SHP77 treated with DMSO at 0.1 percent for 48 hours (cell line): ENCODE data around the gene ABCD3.
"Not testable (repeated sequence)": the region's sequence is repeated elsewhere in the genome, so short reads cannot be mapped to it uniquely, and the experiment has no call there.

Source experiments
- DNase-seq: peaks from one replicate; lab custom pipeline; 2025; lab: John Stamatoyannopoulos, UW

The ABCD3 gene

DNA sequence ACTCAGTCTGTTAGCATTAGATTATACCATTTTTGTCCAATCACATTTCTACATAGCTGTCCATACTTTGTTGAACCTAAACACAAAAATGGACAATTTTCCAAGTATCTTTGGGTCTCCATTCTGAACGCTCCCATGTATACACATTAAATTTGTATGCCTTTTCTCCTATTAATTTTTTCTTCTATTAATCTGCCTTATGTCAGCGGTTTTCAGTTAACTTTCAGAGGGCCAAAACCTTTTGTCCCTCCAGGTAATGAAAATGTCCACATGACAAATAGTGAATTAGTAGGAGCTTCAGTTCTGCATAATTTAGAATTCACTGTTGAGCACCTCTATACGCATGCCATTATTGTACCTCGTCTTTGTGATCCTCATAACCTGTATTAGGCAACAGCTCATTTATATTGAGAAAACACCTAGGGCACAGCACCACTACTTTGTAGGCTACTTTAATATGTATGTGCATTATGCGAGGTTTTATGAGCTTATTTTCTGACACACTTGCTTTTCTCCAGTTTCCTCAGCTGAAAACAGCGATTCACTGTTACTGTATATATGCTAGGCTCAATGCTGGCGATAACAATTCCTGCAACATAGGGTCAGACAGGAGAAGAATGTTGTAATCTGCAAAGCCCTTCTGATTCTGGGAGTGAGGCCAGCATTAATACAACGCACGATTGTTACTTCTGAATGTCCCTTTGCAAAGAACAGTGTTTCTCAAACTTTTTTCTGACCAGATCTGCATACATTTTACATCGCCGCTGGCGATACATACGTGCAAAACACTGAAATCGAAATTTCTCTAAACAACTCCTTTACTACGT lies 1.1 kb upstream of the ABCD3 start:
- peak; percentile 18 for DNase-seq

DNA sequence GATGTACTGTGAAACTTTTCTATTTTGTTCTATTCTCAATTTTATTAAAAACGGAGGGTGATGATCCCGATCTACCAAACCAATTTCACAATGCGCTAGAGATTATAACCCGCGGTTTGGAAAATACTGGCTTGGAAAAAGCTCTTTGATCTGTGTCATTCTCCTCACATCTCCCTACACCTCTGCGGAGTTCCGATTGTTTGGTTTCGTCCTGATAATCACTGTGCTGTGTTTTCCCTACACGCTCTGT lies 536 bp upstream of the ABCD3 start:
- no peak for DNase-seq

DNA sequence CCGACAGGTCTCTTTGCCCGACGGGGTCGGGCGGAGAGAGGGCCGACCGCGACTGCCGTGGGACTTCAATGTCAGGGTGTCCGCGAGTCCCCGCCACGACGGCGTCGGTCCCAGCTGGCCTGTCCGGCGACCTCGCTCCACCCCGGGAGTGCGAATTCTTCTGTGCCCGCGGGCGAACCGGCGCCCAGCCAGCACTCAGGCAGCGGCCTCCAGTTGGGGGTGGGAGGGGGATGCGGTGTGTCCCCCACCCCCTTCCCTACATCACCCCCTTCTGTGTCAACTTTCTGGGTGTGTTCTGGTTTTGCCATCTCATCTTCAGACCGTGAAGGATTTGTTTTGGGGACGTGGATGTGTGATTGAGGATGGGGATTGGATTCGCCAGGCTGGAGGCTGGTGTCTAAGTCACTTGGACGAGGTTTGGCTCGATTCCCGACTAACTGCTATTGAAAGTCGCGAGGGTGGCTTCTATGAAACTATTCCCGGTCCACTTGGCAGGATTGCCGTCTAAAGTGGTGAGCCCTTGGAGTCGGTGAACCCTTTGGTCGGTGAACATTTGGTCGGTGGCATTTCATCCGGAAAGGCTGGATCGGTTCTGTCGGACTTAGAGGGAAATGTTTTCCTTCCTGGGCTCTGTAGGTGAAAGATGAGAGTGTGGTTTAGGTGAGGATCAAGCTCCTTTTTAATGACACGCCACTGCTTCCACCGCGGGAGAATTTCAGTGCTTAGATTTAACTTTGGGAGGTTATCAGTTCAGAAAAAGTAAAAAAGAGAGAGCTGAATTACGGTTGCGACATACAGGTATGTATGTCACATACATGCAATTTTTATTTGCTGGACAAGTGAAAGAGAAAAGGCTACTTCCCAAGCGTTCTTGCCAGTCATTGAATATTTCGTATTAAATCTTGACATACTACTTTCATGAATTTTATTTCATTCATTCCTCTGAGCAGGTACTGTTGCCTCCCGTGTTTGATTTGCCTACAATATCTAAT lies 771 bp downstream of the ABCD3 start:
- DNase-seq: no peak

DNA sequence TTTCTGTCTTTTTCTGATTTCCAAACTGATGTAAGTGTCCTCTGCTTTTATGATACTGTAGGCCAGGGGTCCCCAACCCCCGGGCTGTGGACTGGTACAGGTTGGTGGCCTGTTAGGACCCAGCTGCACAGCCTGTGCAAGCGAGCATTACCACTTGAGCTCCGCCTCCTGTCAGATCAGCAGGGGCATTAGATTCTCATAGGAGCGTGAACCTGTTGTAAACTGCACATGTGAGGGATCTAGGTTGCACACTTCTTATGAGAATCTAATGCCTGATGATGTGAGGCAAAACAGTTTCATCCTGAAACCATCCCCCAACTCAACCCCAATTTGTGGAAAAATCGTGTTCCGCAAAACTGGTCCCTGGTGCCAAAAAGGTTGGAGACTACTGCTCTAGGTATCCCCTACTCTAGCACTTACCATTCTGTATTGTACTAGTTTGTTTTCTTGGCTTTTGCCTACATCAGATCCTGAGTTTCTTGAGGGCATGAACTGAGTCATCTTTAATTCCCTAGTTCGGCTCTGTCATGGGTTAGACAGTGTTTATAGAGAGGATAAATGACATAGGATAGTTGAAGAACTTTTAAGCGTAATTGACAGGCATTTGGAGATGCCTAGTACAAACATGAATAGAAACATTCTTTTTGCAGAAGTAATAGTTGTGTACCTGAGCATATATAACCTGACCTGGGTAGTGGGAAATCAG lies 4.1 kb downstream of the ABCD3 start:
- no peak for DNase-seq

DNA sequence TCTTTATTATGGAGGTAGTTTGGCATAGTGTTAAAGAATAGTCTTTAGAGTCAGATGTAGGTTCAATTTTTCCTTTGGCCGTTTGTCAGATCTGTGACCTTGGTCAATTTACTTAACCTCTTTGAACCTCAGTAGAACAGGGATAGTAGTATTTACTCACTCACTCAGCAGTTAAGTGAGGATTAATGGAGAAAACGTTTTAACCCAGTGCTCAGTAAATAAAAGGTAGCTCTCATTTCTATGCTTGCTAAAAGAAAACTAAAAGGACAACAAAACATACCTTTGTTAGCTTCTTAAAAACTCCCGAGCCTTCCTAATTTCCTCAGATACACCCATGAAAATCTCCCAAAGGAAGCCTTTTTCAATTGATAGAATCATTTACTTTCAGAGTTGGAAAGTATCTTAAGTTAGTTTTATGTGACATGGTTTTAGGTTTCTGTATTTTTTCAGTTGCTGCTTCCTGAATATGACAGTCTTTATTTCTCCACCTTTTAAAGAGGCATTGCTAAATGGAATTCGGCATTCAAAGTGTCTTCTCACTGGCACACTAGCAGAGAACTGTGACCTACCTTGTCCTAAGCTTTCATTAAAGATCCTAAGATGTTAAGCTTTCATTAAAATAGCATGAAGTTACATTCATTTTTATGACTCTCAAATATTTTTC lies 7.8 kb downstream of the ABCD3 start:
- no peak for DNase-seq

DNA sequence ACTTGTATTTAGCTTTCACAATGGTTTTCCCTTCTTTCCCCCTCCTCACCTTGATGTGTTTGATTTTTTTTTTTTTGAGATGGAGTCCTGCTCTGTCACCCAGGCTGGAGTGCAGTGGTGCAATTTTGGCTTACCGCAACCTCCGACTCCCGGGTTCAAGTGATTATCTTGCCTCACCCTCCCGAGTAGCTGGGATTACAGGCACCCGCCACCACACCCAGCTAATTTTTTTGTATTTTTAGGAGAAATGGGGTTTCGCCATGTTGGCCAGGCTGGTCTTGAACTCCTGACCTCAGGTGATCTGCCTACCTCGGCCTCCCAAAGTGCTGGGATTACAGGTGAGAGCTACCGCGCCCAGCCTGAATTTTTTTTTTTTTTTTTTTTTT lies 8.3 kb downstream of the ABCD3 start:
- DNase-seq: not testable (repeated sequence)

DNA sequence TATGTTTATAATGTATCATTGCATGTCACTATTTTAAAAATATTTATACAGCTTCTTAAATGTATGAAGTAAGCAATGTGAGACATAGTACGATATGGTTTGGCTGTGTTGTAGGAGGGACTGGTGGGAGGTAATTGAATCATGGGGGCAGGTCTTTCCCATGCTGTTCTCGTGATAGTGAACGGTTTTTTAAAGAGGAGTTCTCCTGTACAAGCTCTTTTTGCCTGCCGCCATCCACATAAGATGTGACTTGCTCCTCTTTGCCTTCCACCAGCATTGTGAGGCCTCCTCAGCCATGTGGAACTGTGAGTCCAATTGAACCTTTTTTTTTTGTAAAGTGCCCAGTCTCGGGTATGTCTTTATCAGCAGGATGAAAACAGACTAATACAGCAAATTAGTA lies 10.3 kb downstream of the ABCD3 start:
- DNase-seq: no peak

DNA sequence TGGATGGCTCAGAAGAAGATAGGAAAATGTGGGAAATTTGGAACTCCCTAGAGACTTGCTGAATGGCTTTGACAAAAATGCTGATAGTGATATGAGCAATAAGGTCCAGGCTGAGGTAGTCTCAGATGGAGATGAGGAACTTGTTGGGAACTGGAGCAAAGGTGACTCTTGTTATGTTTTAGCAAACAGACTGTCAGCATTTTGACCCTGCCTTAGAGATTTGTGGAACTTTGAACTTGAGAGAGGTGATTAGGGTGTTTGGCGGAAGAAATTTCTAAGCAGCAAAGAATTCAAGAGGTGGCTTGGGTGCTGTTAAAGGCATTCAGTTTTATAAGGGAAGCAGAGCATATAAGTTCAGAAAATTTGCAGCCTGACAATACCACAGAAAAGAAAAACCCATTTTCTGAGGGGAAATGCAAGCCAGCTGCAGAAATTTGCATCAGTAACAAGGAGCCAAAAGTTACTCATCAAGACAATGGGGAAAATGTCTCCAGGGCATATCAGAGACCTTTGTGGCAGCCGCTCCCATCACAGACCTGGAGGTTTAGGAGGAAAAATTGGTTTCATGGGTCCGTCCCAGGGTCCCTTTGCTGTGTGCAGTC lies 10.8 kb downstream of the ABCD3 start:
- not testable (repeated sequence) for DNase-seq

DNA sequence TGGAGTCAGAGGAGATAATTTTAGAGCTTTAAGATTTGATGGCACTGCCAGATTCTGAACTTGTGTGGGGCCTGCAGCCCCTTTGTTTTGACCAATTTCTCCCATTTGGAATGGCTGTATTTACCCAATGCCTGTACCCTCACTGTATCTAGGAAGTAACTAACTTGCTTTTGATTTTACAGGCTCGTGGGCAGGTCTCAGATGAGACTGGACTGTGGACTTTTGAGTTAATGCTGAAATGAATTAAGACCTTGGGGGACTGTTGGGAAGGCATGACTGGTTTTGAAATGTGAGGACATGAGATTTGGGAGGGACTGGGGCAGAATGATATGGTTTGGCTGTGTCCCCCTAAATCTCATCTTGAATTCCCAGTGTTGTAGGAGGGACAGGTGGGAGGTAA lies 11.9 kb downstream of the ABCD3 start:
- not testable (repeated sequence) for DNase-seq

DNA sequence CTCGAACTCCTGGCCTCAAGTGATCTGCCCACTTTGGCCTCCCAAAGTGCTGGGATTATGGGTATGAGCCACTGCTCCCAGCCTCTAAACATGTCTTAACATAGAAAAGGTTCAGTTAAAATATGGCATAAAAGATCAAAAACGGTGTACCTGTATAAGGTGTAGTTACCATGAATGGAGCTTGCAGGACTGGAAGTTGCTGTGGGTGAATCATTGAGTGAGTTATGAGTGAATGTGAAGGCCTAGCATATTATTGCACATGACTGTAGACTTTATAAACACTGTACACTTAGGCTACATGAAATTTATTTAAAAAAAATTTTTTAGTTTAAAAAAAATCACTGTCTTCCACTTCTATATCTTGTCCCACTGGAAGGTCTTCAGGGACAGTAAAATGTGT lies 15.7 kb downstream of the ABCD3 start:
- no peak for DNase-seq

DNA sequence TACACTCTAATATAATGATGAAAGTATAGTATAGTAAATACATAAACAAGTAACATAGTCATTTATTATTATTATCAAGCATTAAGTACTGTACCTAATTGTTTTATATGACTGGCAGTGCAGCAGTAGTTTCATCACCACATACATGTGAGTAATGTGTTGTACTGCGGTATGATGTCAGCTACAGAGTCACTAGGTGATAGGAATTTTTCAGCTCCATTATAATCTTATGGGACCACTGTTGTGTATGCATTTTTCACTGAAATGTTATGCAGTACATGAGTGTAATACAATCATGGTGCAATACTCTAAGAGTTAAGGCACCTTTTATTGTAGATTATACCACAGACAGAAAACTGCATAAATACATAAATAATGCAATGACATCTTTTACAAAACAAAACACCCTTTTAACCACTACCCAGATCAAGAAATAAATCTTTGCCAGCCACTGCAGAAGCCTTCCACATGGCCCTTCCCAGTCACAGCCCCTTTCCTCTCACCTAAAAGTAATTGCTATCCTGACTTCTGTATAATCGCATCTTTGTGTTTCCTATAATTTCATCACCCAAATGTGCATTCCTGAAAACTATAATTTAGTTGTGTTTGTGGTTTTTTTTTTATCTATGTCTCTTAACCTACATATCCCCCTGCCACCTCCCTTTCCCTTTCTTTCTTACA lies 16.3 kb downstream of the ABCD3 start:
- DNase-seq: no peak

DNA sequence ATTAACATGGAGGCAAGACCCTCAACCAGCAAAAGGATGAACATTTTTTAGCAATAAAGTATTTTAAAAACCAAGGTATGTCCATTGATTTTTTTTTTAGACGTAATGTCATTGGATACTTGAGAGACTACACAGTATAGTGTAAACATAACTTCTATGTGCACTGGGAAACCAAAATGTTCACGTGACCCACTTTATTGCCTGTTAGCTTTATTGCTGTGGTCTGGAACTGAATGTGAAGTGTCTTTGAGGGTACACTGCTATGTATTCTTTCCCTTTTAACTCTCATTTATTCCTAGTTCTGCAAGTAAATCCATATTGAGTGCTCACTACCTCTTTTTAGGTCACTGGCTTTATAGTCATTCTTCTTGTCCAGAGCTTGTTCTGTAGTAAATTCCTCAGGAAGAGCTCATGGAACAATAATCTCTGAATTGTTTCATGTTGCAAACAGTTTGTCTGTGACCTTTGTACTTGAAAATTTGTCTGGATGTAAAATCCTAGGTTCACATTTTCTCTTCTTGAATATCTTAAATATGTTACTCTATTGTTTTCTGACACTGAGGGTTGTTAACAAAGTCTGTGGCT lies 20.6 kb downstream of the ABCD3 start:
- DNase-seq: no peak

DNA sequence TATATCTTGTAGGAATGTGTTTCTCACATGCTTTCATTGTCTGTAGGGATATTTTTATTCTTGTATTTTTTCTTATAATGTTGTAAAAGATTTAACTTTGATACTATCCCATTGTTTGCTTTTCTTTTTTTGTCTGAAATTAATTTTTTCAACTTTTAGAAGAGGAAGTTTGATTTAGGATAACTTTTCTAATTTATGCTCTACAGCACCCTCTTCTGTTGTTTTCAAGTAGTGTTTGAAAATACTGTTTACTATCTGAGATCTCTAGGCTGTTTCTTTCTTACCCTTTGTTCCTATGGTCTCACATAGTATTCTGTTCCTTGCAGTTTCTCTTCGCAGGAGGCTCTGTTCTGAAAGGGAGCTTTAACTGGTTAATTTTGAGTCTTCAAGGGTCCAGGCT lies 21.9 kb downstream of the ABCD3 start:
- DNase-seq: no peak

DNA sequence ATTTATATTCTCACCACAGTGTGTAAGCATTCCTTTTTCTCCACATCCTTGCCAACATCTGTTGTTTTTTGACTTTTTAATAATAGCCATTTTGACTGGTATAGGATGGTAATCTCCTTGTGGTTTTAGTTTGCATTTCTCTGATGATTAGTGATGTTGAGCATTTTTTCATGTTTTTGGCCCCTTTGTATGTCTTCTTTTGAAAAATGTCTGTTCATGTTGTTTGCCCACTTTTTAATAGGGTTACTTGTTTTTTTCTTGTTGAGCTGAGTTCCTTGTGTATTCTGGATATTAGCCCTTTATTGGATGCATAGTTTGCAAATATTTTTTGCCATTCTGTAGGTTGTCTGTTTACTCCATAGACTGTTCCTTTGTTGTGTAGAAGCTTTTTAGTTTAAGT lies 24.9 kb downstream of the ABCD3 start:
- DNase-seq: not testable (repeated sequence)

DNA sequence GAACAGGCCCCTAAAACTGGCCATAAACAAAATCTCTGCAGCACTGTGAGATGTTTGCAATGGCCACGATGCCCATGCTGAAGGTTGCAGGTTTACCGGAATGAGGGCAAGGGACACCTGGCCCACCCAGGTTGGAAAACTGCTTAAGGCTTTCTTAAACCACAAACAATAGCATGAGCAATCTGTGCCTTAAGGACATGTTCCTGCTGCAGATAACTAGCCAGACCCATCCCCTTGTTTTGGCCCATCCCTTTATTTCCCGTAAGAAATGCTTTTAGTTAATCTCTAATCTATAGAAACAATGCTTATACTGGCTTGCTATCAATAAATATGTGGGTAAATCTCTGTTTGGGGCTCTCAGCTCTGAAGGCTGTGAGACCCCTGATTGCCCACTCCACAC lies 26.6 kb downstream of the ABCD3 start:
- not testable (repeated sequence) for DNase-seq

DNA sequence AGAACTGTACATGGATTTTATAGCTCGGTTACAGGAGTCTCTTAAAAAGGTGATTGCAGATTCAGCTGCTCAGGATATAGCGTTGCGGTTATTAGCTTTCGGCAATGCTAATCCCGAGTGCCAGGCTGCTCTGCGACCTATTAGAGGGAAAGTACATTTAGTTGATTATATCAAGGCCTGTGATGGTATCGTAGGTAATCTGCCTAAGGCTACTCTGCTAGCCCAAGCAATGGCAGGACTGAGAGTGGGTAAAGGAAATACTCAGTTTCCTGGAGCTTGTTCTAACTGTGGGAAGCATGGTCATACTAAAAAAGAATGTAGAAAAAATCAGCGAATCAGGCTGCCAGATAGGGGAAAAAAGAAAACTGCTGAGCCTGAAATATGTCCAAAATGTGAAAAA lies 27.5 kb downstream of the ABCD3 start:
- DNase-seq: not testable (repeated sequence)

DNA sequence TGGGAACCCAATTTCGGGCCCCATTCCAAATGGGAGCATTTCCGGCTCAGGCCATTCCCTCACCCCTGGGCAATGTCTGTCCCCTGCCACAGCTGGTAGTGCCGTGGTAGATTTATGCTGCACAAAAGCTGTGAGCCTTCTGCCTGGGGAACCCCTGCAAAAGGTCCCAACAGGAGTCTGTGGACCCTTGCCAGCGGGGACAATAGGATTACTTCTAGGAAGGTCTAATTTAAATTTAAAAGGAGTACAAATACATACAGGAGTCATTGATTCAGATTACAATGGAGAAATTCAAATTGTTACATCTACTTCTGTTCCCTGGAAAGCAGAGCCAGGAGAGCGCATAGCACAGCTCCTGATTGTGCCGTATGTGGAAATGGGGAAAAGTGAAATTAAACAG lies 28.0 kb downstream of the ABCD3 start:
- DNase-seq: not testable (repeated sequence)

DNA sequence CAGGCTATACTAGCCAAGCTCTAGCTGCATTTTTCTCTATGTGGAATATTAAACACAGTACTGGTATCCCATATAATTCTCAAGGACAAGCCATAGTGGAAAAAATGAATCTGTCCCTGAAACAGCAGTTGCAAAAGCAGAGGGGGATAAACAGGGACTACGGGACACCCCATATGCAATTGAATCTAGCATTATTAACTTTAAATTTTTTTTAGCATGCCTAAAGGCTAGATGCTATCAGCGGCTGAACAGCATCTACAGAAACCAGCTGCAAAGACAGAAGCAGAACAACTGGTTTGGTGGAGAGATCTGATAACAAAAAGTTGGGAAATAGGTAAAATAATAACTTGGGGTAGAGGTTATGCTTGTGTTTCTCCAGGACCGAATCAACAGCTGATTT lies 30.6 kb downstream of the ABCD3 start:
- not testable (repeated sequence) for DNase-seq

DNA sequence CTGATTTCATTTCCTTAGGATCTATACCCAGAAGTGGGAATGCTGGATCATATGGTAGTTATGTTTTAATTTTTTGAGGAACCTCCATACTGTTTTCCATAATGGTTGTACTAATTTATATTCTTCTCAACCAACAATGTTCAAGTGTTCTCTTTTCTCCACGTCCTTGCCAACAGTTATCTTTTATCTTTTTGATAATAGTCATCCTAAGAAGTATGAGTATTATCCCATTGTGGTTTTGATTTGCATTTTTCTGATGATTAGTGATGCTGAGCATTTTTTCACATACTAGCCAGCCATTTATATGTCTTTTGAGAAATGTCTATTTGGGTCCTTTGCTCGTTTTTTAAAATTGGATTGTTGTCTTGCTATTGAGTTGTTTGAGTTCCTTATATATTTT lies 38.5 kb downstream of the ABCD3 start:
- no peak for DNase-seq

DNA sequence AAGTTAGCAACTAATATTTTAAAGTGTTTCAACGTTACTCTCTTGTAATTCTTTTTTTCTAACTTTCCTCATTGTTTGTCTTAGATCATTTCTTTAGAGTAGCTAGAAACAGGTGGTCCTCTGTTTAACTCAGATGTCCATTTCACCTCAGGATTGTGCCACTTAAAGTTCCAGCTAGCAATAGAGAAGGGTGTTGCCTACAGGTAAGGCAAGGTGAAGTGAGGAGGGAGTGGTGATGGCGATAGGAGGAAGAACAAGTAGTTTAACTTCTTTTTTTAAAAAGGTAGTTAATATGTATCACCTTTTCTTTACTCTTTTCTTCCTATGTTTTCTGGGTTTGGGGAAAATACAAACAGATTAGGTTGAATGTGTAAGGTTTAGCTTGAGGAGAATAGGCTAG lies 44.4 kb downstream of the ABCD3 start:
- DNase-seq: no peak
